IMR-90 (cell line): ENCODE data around the gene IFNL3. TPM values are rescaled to one million over a fixed set of nuclear protein-coding genes. Genes with fewer than 3 reads are reported as not detected.

Source experiments
- ATAC-seq: fragments of 200-7000 bp; cut with Tn5 transposase; 2 replicates; pipeline ENCODE4 v1.9.1; 2020; ENCODE audit warnings: low read depth, mild to moderate bottlenecking, moderate library complexity
- BruUV-seq: library from RNA; stranded (reverse); fragments of 400-500 nt; replicated peaks from 2 replicates; lab custom pipeline; 2021; lab: Mats Ljungman, UMichigan
- CTCF ChIA-PET: fragments of 300-600 bp; formaldehyde crosslinking; extraction: SDS; loops from one replicate; lab custom pipeline; 2021; ENCODE audit warnings: antibody characterized with exemption; lab: Yijun Ruan, JAX
- POLR2A ChIA-PET: fragments of 300-600 bp; sonication (Branson Sonifier 250); formaldehyde crosslinking; loops from one replicate; lab custom pipeline; 2022; ENCODE audit warnings: antibody characterized with exemption; ENCODE audit not compliant: unreplicated experiment; lab: Charles Lee
- DNase-seq: peaks from one replicate; pipeline ENCODE4 v3.0.0; 2013
- H2AFZ ChIP-seq: replicated peaks from 2 replicates; pipeline ENCODE3; 2013; ENCODE audit warnings: low read length, mild to moderate bottlenecking; ENCODE audit not compliant: poor library complexity
- H2AK5ac ChIP-seq: 2 replicates; pipeline ENCODE4 v1.6.1; 2013; ENCODE audit warnings: low read depth, low read length, inconsistent platforms
- H2AK9ac ChIP-seq: replicated peaks from 2 replicates; pipeline ENCODE3; 2013; ENCODE audit warnings: mild to moderate bottlenecking, low read depth, low read length, moderate library complexity; ENCODE audit not compliant: poor library complexity
- H2BK120ac ChIP-seq: 2 replicates; pipeline ENCODE4 v1.6.1; 2013; ENCODE audit warnings: low read depth, low read length, inconsistent platforms
- H2BK15ac ChIP-seq: 3 replicates; pipeline ENCODE4 v1.6.1; 2013; ENCODE audit warnings: low read depth, low read length, inconsistent platforms
- H2BK20ac ChIP-seq: 2 replicates; pipeline ENCODE4 v1.6.1; 2013; ENCODE audit warnings: low read depth, mild to moderate bottlenecking, inconsistent platforms, low read length, moderate library complexity
- H2BK5ac ChIP-seq: 2 replicates; pipeline ENCODE4 v1.6.1; 2013; ENCODE audit warnings: mild to moderate bottlenecking, low read depth, low read length, inconsistent platforms; ENCODE audit not compliant: poor library complexity, severe bottlenecking
- H3K14ac ChIP-seq: replicated peaks from 2 replicates; pipeline ENCODE4 v1.6.1; 2013; ENCODE audit warnings: low read depth, low read length, inconsistent platforms
- H3K18ac ChIP-seq: 2 replicates; pipeline ENCODE4 v1.6.1; 2013; ENCODE audit warnings: low read depth, low read length, control low read depth
- H3K23ac ChIP-seq: 2 replicates; pipeline ENCODE4 v1.6.1; 2013; ENCODE audit warnings: low read depth, low read length, inconsistent platforms
- H3K27ac ChIP-seq: 2 replicates; pipeline ENCODE4 v1.5.1; 2013; ENCODE audit warnings: mild to moderate bottlenecking, control low read depth, low read length; ENCODE audit not compliant: insufficient read depth
- H3K27me3 ChIP-seq: 2 replicates; pipeline ENCODE4 v1.6.1; 2013; ENCODE audit warnings: low read length; ENCODE audit not compliant: control insufficient read depth, insufficient read depth
- H3K36me3 ChIP-seq: 2 replicates; pipeline ENCODE4 v1.6.1; 2013; ENCODE audit warnings: low read length, mixed read lengths; ENCODE audit not compliant: control insufficient read depth, insufficient read depth
- H3K4ac ChIP-seq: 2 replicates; pipeline ENCODE4 v1.6.1; 2013; ENCODE audit warnings: low read depth, low read length, inconsistent platforms
- H3K4me1 ChIP-seq: 2 replicates; pipeline ENCODE4 v1.6.1; 2013; ENCODE audit warnings: low read length, mixed read lengths; ENCODE audit not compliant: control insufficient read depth, insufficient read depth
- H3K4me2 ChIP-seq: 2 replicates; pipeline ENCODE4 v1.6.1; 2013; ENCODE audit warnings: low read depth, mild to moderate bottlenecking, control low read depth, low read length, moderate library complexity
- H3K4me3 ChIP-seq: 2 replicates; pipeline ENCODE4 v1.5.1; 2013; ENCODE audit warnings: low read depth, mild to moderate bottlenecking, control low read depth, low read length, moderate library complexity; ENCODE audit not compliant: insufficient read depth
- H3K56ac ChIP-seq: 2 replicates; pipeline ENCODE4 v1.6.1; 2013; ENCODE audit warnings: low read length, inconsistent platforms; ENCODE audit not compliant: insufficient read depth; ENCODE audit errors: extremely low read depth
- H3K79me1 ChIP-seq, 2 experiments: 2 replicates each; pipeline ENCODE4 v1.6.1; 2013; ENCODE audit warnings: low read length in 2 of 2, inconsistent platforms in 1 of 2, low read depth in 1 of 2
- H3K9ac ChIP-seq: 2 replicates; pipeline ENCODE4 v1.6.1; 2013; ENCODE audit warnings: low read depth, low read length, control low read depth
- H3K9me1 ChIP-seq: 2 replicates; pipeline ENCODE4 v1.6.1; 2013; ENCODE audit warnings: low read length, inconsistent platforms; ENCODE audit not compliant: insufficient read depth
- H3K9me3 ChIP-seq: 2 replicates; pipeline ENCODE4 v1.6.1; 2013; ENCODE audit warnings: low read length; ENCODE audit not compliant: control insufficient read depth, insufficient read depth
- H4K20me1 ChIP-seq: 2 replicates; pipeline ENCODE4 v1.6.1; 2013; ENCODE audit warnings: low read length, inconsistent platforms; ENCODE audit not compliant: insufficient read depth
- H4K5ac ChIP-seq: 2 replicates; pipeline ENCODE4 v1.6.1; 2013; ENCODE audit warnings: mild to moderate bottlenecking, low read depth, low read length, control low read depth
- H4K8ac ChIP-seq, 2 experiments: 2 replicates each; pipeline ENCODE4 v1.6.1; 2013; ENCODE audit warnings: low read depth in 2 of 2, low read length in 2 of 2, control low read depth in 1 of 2, inconsistent platforms in 1 of 2
- H4K91ac ChIP-seq: 2 replicates; pipeline ENCODE4 v1.6.1; 2013; ENCODE audit warnings: low read depth, low read length, inconsistent platforms; ENCODE audit not compliant: insufficient read depth
- BHLHE40 ChIP-seq: fragments of 150-350 bp; IDR thresholded peaks from 2 replicates; pipeline ENCODE4 v1.6.1; 2016; ENCODE audit warnings: mild to moderate bottlenecking, low read depth, low read length
- CHD1 ChIP-seq: IDR thresholded peaks from 2 replicates; pipeline ENCODE4 v1.6.1; 2012; ENCODE audit warnings: low read depth, low read length, improper control_type of control experiment
- MAFK ChIP-seq: IDR thresholded peaks from 2 replicates; pipeline ENCODE4 v1.6.1; 2012; ENCODE audit warnings: low read depth, low read length, improper control_type of control experiment
- MAZ ChIP-seq: IDR thresholded peaks from 2 replicates; pipeline ENCODE4 v1.6.1; 2012; ENCODE audit warnings: low read depth, mild to moderate bottlenecking, low read length, improper control_type of control experiment, moderate library complexity, borderline replicate concordance
- MXI1 ChIP-seq: IDR thresholded peaks from 2 replicates; pipeline ENCODE4 v1.6.1; 2012; ENCODE audit warnings: low read depth, mild to moderate bottlenecking, low read length, moderate library complexity, borderline replicate concordance
- NFE2L2 ChIP-seq: fragments of 150-350 bp; IDR thresholded peaks from 2 replicates; pipeline ENCODE4 v1.6.1; 2016; ENCODE audit warnings: low read depth, mild to moderate bottlenecking, low read length
- RAD21 ChIP-seq: IDR thresholded peaks from 2 replicates; pipeline ENCODE4 v1.6.1; 2012; ENCODE audit warnings: low read length, improper control_type of control experiment
- RFX5 ChIP-seq: IDR thresholded peaks from 2 replicates; pipeline ENCODE4 v1.8.0; 2012; ENCODE audit warnings: low read depth, mild to moderate bottlenecking, low read length, moderate library complexity
- SMC3 ChIP-seq: fragments of 150-350 bp; IDR thresholded peaks from 2 replicates; pipeline ENCODE4 v1.6.1; 2016; ENCODE audit warnings: low read depth, mild to moderate bottlenecking, antibody characterized with exemption, low read length, moderate library complexity
- WGBS, 2 experiments: methylation state at CpG; one replicate each; pipeline versions ENCODE4 v1.1.5 to v1.1.7; 2013; ENCODE audit warnings: missing lambda C conversion rate in 2 of 2; ENCODE audit not compliant: insufficient read length in 1 of 2; ENCODE audit errors: extremely low coverage in 2 of 2; 5-methylcytosine and 5-hydroxymethylcytosine counted together
- dilution Hi-C: fragments of 300-500 bp; cut with HindIII; formaldehyde crosslinking; loops from one replicate; pipeline ENCODE4 v1.14.3; 2018; ENCODE audit warnings: low sequenced_read_pairs; ENCODE audit not compliant: unreplicated experiment
- in situ Hi-C: fragments of 300-500 bp; cut with MboI; formaldehyde crosslinking; loops from 3 replicates; pipeline ENCODE4 v1.14.3; 2019; ENCODE audit warnings: low sequenced_read_pairs, inconsistent platforms, mixed read lengths
- intact Hi-C: fragments of 100-400 bp; cut with micrococcal nuclease; formaldehyde crosslinking; loops from 2 replicates; pipeline ENCODE4 v1.10.0; 2022
- polyA plus RNA-seq, 3 experiments: library from polyadenylated mRNA; depleted of rRNA; stranded (reverse); fragments of >200 nt; gene quantifications; 2 replicates each; pipeline ENCODE4 v1.2.3, GENCODE V29; 2012; ENCODE audit warnings: low replicate concordance in 1 of 3
- total RNA-seq: library from RNA; depleted of rRNA; stranded (reverse); fragments of >200 nt; gene quantifications from 2 replicates; pipeline ENCODE4 v1.2.3, GENCODE V29; 2012
- TF ChIP-seq, protein P1 (sequence below): fragments of 150-350 bp; IDR thresholded peaks from 2 replicates; pipeline ENCODE4 v1.6.1; 2017; ENCODE audit warnings: mild to moderate bottlenecking, antibody characterized with exemption, low read length, low read depth
- TF ChIP-seq, protein P2 (sequence below): conservative IDR thresholded peaks from 2 replicates; pipeline ENCODE4 v1.5.1; 2012; ENCODE audit warnings: mild to moderate bottlenecking, low read depth, low read length, improper control_type of control experiment
- TF ChIP-seq, protein P3 (sequence below): fragments of 150-350 bp; IDR thresholded peaks from 2 replicates; pipeline ENCODE4 v1.6.1; 2016; ENCODE audit warnings: low read depth, mild to moderate bottlenecking, low read length, moderate library complexity, borderline replicate concordance

IFNL3 gene
- total and polyA plus RNA-seq, 2 of the 4 experiments (the other 2 are of a cell fraction): not detected

DNA sequence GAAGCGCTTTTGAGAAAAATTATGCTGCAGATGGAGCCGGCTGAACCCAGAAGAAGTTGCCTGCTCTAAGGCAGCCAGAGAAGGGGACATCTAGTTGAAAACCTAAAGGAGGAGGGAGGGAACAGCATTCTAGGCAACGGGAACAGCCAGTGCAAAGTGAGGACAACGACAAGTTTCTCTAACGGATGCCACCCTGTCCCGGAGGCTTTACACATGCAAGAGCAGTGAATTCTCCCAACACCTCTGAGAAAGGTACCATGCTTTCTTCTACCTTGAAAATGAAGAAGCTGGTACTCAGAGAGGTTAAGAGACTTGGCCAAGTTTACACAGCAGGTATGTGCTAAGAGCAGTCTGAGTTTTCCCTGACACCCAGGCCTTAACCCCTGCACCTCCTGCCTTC, 5.9 kb downstream of the IFNL3 start:
- no peak overlapping the region for H3K27ac ChIP-seq
- DNase-seq (no peak), ATAC-seq (no peak)
- no peak overlapping the region for H3K4me3 ChIP-seq
- ChIA-PET POLR2A (no interaction called here), CTCF (no interaction called here)
- H4K5ac ChIP-seq: no peak overlapping the region
- H4K91ac ChIP-seq: no peak overlapping the region
- H4K20me1 ChIP-seq: no peaks in the 10 kb centered on the region
- no peak overlapping the region for H3K23ac ChIP-seq
- H2AFZ ChIP-seq: no peak overlapping the region
- H3K27me3 ChIP-seq: peaks cover 27% of the 10 kb centered on the region
- no peak overlapping the region for H2BK20ac ChIP-seq
- H3K4ac ChIP-seq: no peak overlapping the region
- in situ Hi-C loops: no loop called here
- H2AK9ac ChIP-seq: no peak overlapping the region
- H3K9me1 ChIP-seq: no peaks in the 10 kb centered on the region
- BruUV-seq: no TSS peak
- no peak overlapping the region for H2AK5ac ChIP-seq
- H3K79me1 ChIP-seq: no peaks in the 10 kb centered on the region
- no peaks in the 10 kb centered on the region for H3K4me1 ChIP-seq
- H3K56ac ChIP-seq: no peak overlapping the region
- no peak overlapping the region for H2BK120ac ChIP-seq
- dilution Hi-C loops: no loop called here
- H4K8ac ChIP-seq: no peak overlapping the region
- TF ChIP-seq BHLHE40 (no peak), RFX5 (no peak), NFE2L2 (no peak), MAFK (no peak), SMC3 (no peak), MAZ (no peak), RAD21 (no peak), MXI1 (no peak), CHD1 (no peak)
- TF ChIP-seq, protein P1, sequence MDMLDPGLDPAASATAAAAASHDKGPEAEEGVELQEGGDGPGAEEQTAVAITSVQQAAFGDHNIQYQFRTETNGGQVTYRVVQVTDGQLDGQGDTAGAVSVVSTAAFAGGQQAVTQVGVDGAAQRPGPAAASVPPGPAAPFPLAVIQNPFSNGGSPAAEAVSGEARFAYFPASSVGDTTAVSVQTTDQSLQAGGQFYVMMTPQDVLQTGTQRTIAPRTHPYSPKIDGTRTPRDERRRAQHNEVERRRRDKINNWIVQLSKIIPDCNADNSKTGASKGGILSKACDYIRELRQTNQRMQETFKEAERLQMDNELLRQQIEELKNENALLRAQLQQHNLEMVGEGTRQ: no peak
- TF ChIP-seq, protein P2, sequence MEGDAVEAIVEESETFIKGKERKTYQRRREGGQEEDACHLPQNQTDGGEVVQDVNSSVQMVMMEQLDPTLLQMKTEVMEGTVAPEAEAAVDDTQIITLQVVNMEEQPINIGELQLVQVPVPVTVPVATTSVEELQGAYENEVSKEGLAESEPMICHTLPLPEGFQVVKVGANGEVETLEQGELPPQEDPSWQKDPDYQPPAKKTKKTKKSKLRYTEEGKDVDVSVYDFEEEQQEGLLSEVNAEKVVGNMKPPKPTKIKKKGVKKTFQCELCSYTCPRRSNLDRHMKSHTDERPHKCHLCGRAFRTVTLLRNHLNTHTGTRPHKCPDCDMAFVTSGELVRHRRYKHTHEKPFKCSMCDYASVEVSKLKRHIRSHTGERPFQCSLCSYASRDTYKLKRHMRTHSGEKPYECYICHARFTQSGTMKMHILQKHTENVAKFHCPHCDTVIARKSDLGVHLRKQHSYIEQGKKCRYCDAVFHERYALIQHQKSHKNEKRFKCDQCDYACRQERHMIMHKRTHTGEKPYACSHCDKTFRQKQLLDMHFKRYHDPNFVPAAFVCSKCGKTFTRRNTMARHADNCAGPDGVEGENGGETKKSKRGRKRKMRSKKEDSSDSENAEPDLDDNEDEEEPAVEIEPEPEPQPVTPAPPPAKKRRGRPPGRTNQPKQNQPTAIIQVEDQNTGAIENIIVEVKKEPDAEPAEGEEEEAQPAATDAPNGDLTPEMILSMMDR: no peak
- TF ChIP-seq, protein P3, sequence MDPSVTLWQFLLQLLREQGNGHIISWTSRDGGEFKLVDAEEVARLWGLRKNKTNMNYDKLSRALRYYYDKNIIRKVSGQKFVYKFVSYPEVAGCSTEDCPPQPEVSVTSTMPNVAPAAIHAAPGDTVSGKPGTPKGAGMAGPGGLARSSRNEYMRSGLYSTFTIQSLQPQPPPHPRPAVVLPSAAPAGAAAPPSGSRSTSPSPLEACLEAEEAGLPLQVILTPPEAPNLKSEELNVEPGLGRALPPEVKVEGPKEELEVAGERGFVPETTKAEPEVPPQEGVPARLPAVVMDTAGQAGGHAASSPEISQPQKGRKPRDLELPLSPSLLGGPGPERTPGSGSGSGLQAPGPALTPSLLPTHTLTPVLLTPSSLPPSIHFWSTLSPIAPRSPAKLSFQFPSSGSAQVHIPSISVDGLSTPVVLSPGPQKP: no peak
- intact Hi-C loops: no loop called here
- H3K18ac ChIP-seq: no peak overlapping the region
- no peak overlapping the region for H3K9ac ChIP-seq
- no CpG with 5 or more reads among the region's 6 CpGs for WGBS, 2 experiments
- no peak overlapping the region for H3K4me2 ChIP-seq
- no peak overlapping the region for H3K14ac ChIP-seq
- H2BK5ac ChIP-seq: no peak overlapping the region
- H2BK15ac ChIP-seq: no peak overlapping the region
- H3K36me3 ChIP-seq: no peaks in the 10 kb centered on the region
- H3K9me3 ChIP-seq: no peaks in the 10 kb centered on the region
